ENCODE measurements around the gene TNK2.

Gene TNK2

GRCh38 chr3:195897853-195898415 lies 10.4 kb downstream of the TNK2 start:
- DNase-seq = no peak

GRCh38 chr3:195897081-195897852 lies 11.1 kb downstream of the TNK2 start:
- peak; percentile 57 for DNase-seq

- DNase-seq = no peak
These were observed 11.8 kb downstream of the TNK2 start for GRCh38 chr3:195896361-195897080.

GRCh38 chr3:195895861-195896360 lies 12.4 kb downstream of the TNK2 start:
- DNase-seq = no peak

GRCh38 chr3:195895078-195895860 lies 13.1 kb downstream of the TNK2 start:
- peak; percentile 49 for DNase-seq

- DNase-seq = no peak
These were observed 14.4 kb downstream of the TNK2 start for GRCh38 chr3:195893916-195894465.

GRCh38 chr3:195893516-195893915 lies 14.8 kb downstream of the TNK2 start:
- DNase-seq = no peak

GRCh38 chr3:195893044-195893395 lies 15.3 kb downstream of the TNK2 start:
- no peak for DNase-seq

GRCh38 chr3:195892105-195893043 lies 16.0 kb downstream of the TNK2 start:
- no peak for DNase-seq

GRCh38 chr3:195891431-195892104 lies 16.8 kb downstream of the TNK2 start:
- no peak for DNase-seq

GRCh38 chr3:195889870-195890295 lies 18.5 kb downstream of the TNK2 start:
- no peak for DNase-seq

GRCh38 chr3:195888981-195889869 lies 19.1 kb downstream of the TNK2 start:
- no peak for DNase-seq

GRCh38 chr3:195888311-195888761 lies 20.0 kb downstream of the TNK2 start:
- no peak for DNase-seq

- DNase-seq = no peak
These were observed 20.7 kb downstream of the TNK2 start for GRCh38 chr3:195887670-195888069.

GRCh38 chr3:195886181-195887141 lies 21.9 kb downstream of the TNK2 start:
- no peak for DNase-seq

- DNase-seq = no peak
These were observed 23.1 kb downstream of the TNK2 start for GRCh38 chr3:195885036-195885891.

- no peak for DNase-seq
These were observed 23.7 kb downstream of the TNK2 start for GRCh38 chr3:195884691-195885035.

- no peak for DNase-seq
These were observed 24.6 kb downstream of the TNK2 start for GRCh38 chr3:195883801-195884200.
